ENCODE data around the gene ORAI2. TPM values are rescaled to one million over a fixed set of nuclear protein-coding genes. Genes with fewer than 3 reads are reported as not detected.

The ORAI2 gene
- total and polyA plus RNA-seq, 2 of the 8 experiments (the other 6 are each of a cell fraction or from before 2014, with no cell fraction given) = 20.7 to 35.2 TPM

DNA sequence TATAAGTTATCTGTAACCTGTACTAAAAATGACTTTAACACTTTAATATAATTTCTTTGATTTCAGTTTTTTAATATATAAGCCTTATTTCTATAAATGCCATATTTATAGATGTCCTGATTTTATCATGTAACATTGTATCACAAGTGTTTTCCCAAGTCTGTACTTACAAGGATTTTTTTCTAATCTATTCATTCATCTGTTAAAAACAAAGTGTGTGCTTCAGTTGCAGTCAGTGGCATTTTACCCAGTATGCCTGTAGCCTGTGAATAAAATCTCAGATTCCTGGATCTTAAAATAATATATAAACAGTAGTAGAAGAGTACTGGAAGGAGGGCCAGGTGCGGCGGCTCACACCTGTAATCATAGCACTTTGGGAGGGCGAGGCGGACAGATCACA, 19.8 kb upstream of the ORAI2 start:
- no peak overlapping the region for H2BK12ac ChIP-seq (ENCODE audit: low read depth, low read length)
- TF ChIP-seq NRF1 (IDR thresholded peaks at IDR 0.05; ENCODE audit: low read depth, low read length) = no peak
- TF ChIP-seq JUND (IDR thresholded peaks at IDR 0.05; ENCODE audit: low read length) = no peak
- no peak for TF ChIP-seq KDM1A (IDR thresholded peaks at IDR 0.05; ENCODE audit: borderline replicate concordance, low read length)
- TF ChIP-seq CREB1 (IDR thresholded peaks at IDR 0.05) = no peak
- TF ChIP-seq CEBPB (IDR thresholded peaks at IDR 0.05; ENCODE audit: low read depth, low read length) = no peak
- TF ChIP-seq RNF2 (IDR thresholded peaks at IDR 0.05; ENCODE audit: borderline replicate concordance, low read depth, low read length, missing control alignments, poor library complexity, severe bottlenecking) = no peak
- TF ChIP-seq POU5F1 (IDR thresholded peaks at IDR 0.05; ENCODE audit: low read depth, low read length) = no peak
- TF ChIP-seq TCF12 (IDR thresholded peaks at IDR 0.05; ENCODE audit: low read depth, low read length) = no peak
- TF ChIP-seq SRF (IDR thresholded peaks at IDR 0.05; ENCODE audit: low read depth, low read length) = no peak
- no peak for TF ChIP-seq SP2 (IDR thresholded peaks at IDR 0.05; ENCODE audit: low read length)
- TF ChIP-seq POLR2A (IDR thresholded peaks at IDR 0.05; ENCODE audit: control extremely low read depth in 1 of 2, low read depth in 2 of 2, low read length in 2 of 2) = no peak
- TF ChIP-seq, protein P1, sequence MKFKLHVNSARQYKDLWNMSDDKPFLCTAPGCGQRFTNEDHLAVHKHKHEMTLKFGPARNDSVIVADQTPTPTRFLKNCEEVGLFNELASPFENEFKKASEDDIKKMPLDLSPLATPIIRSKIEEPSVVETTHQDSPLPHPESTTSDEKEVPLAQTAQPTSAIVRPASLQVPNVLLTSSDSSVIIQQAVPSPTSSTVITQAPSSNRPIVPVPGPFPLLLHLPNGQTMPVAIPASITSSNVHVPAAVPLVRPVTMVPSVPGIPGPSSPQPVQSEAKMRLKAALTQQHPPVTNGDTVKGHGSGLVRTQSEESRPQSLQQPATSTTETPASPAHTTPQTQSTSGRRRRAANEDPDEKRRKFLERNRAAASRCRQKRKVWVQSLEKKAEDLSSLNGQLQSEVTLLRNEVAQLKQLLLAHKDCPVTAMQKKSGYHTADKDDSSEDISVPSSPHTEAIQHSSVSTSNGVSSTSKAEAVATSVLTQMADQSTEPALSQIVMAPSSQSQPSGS (IDR thresholded peaks at IDR 0.05; ENCODE audit: low read length) = no peak
- TF ChIP-seq RXRA (IDR thresholded peaks at IDR 0.05; ENCODE audit: insufficient read depth, low read depth, low read length) = no peak

More for the DNA sequence above, 19.8 kb upstream of the ORAI2 start:
- no peak overlapping the region for H3K56ac ChIP-seq (replicated peaks; ENCODE audit: insufficient read length, low read depth, low read length)
- FAIRE-seq (no peak), DNase-seq (ENCODE audit: low read depth in 1 of 2, low spot score in 2 of 2) (no peak)
- H4K8ac ChIP-seq (ENCODE audit: extremely low read depth, insufficient read depth, low read length) = no peak overlapping the region
- H2BK5ac ChIP-seq (ENCODE audit: low read depth, low read length) = no peak overlapping the region
- H3K4me3 ChIP-seq (ENCODE audit: extremely low read depth in 1 of 4, insufficient read depth in 2 of 4, low read depth in 3 of 4, low read length in 4 of 4) = no peak overlapping the region
- H3K9me3 ChIP-seq (ENCODE audit: insufficient read depth in 2 of 2, low read depth in 1 of 2, low read length in 1 of 2) = peaks cover 0 to 3% of the 10 kb centered on the region in 2 experiments; a peak in 1 of 4 replicates
- H3K9ac ChIP-seq (replicated peaks in 1 of 4; ENCODE audit: extremely low read depth in 1 of 4, low read depth in 3 of 4, low read length in 3 of 4) = no peak overlapping the region
- no peak overlapping the region for H3K4me2 ChIP-seq (ENCODE audit: insufficient read depth in 1 of 2, low read depth in 2 of 2, low read length in 2 of 2)
- no peak overlapping the region for H4K5ac ChIP-seq (ENCODE audit: insufficient read length, low read depth, low read length)
- no peak overlapping the region for H2AFZ ChIP-seq (ENCODE audit: low read length)
- H3K4me1 ChIP-seq (replicated peaks in 1 of 4; ENCODE audit: control insufficient read depth in 3 of 4, insufficient read depth in 4 of 4, low read length in 3 of 4) = no peaks in the 10 kb centered on the region
- ChIA-PET POLR2A (ENCODE audit: partially characterized antibody) (interaction anchor here (0.9 to 2.7 kb wide), 4 partner anchors 10 to 104 kb away, joined by 3 to 6 read pairs (median 5); no protein-coding TSS in a partner anchor), CTCF (ENCODE audit: partially characterized antibody) (interaction anchor here (0.9 to 4.1 kb wide), 8 partner anchors 9 to 96 kb away, joined by 3 to 42 read pairs (median 7); no protein-coding TSS in a partner anchor)
- no peak overlapping the region for H2BK20ac ChIP-seq (ENCODE audit: low read length)
- WGBS, 2 experiments (ENCODE audit: extremely low coverage in 1 of 2, insufficient coverage in 1 of 2, insufficient read length in 1 of 2, insufficient replicate concordance in 2 of 2, low coverage in 1 of 2, low lambda C conversion rate in 2 of 2, missing lambda C conversion rate in 1 of 2) = 97% methylated on average over 4 of the region's 4 CpGs; no CpG with 5 or more reads in 1 of the 2 experiments
- no peak overlapping the region for H4K91ac ChIP-seq (replicated peaks; ENCODE audit: insufficient read length, low read length)
- H2BK15ac ChIP-seq (ENCODE audit: low read length) = no peak overlapping the region
- peaks cover 3 to 34% (median 20%) of the 10 kb centered on the region in 4 experiments; a peak in 7 of 8 replicates for H3K36me3 ChIP-seq (ENCODE audit: control insufficient read depth in 2 of 4, insufficient read depth in 4 of 4, low read length in 3 of 4)
- no peak overlapping the region for H3K18ac ChIP-seq (ENCODE audit: extremely low read depth, low read length)
- H3K27me3 ChIP-seq (replicated peaks in 1 of 4; ENCODE audit: control insufficient read depth in 3 of 4, extremely low read depth in 1 of 4, insufficient read depth in 3 of 4, low read length in 3 of 4) = no peaks in the 10 kb centered on the region
- H3K27ac ChIP-seq (ENCODE audit: low read depth, low read length) = no peak overlapping the region
- no peak overlapping the region for H3K23ac ChIP-seq (ENCODE audit: insufficient read length)
- H3K79me2 ChIP-seq (ENCODE audit: control insufficient read depth in 1 of 2, insufficient read depth in 2 of 2, low read length in 2 of 2) = no peaks in the 10 kb centered on the region; a peak in 1 of 4 replicates
- no peak overlapping the region for H3K14ac ChIP-seq (ENCODE audit: insufficient read length)
- H3K4ac ChIP-seq (replicated peaks; ENCODE audit: insufficient read length, low read depth, low read length) = no peak overlapping the region
- no peaks in the 10 kb centered on the region; the same call in none of the 2 replicates for H3K79me1 ChIP-seq (ENCODE audit: low read depth, low read length)
- H2BK120ac ChIP-seq (replicated peaks; ENCODE audit: low read depth, low read length) = no peak overlapping the region
- H3K23me2 ChIP-seq (ENCODE audit: low read depth, low read length) = no peaks in the 10 kb centered on the region
- no peak overlapping the region for H2AK5ac ChIP-seq (ENCODE audit: low read depth, low read length)
- peaks cover 0 to 13% of the 10 kb centered on the region in 2 experiments for H4K20me1 ChIP-seq (replicated peaks in 1 of 2; ENCODE audit: control insufficient read depth in 1 of 2, insufficient read depth in 2 of 2, low read length in 2 of 2)
